Caco-2 (cell line): ENCODE measurements around the gene FRMD4B. TPM values are rescaled to one million over a fixed set of nuclear protein-coding genes. Genes with fewer than 3 reads are reported as not detected.

ENCODE experiments used
- BruUV-seq: library from RNA; stranded (reverse); fragments of 400-500 nt; replicated peaks from 2 replicates; lab custom pipeline; 2021; lab: Mats Ljungman, UMichigan
- CTCF ChIA-PET: fragments of 300-600 bp; sonication (Branson Sonifier 250); formaldehyde crosslinking; loops from one replicate; lab custom pipeline; 2022; ENCODE audit warnings: antibody characterized with exemption; lab: Charles Lee
- POLR2A ChIA-PET: fragments of 300-600 bp; sonication (Branson Sonifier 250); formaldehyde crosslinking; loops from one replicate; lab custom pipeline; 2022; ENCODE audit warnings: antibody characterized with exemption; lab: Charles Lee
- DNase-seq, 2 experiments: peaks; one replicate each; pipeline versions ENCODE4 v3.0.0 to v3.0.0-alpha.2; 2020 to 2022
- H3K27me3 ChIP-seq: replicated peaks from 2 replicates; pipeline ENCODE4 v1.6.0; 2011; ENCODE audit warnings: low read length; ENCODE audit not compliant: control insufficient read depth, insufficient read depth
- H3K36me3 ChIP-seq: 2 replicates; pipeline ENCODE4 v1.5.1; 2011; ENCODE audit warnings: low read length; ENCODE audit not compliant: control insufficient read depth, insufficient read depth
- H3K4me1 ChIP-seq: fragments of 250-450 bp; sonication (Bioruptor Pico); 2 replicates; pipeline ENCODE4 v1.5.1; 2020; ENCODE audit warnings: mild to moderate bottlenecking
- H3K4me3 ChIP-seq: 2 replicates; pipeline ENCODE4 v1.5.1; 2011; ENCODE audit warnings: low read depth, mild to moderate bottlenecking, control low read depth, low read length
- H3K9me3 ChIP-seq: fragments of 250-450 bp; sonication (Bioruptor Pico); 2 replicates; pipeline ENCODE4 v1.5.1; 2020; ENCODE audit warnings: mild to moderate bottlenecking, moderate library complexity
- H3K27ac Mint-ChIP-seq: one replicate; pipeline ENCODE4 v1.8.0; 2022; ENCODE audit warnings: mixed read lengths; ENCODE audit not compliant: unreplicated experiment
- H3K27me3 Mint-ChIP-seq: one replicate; pipeline ENCODE4 v1.8.0; 2022; ENCODE audit warnings: mixed read lengths; ENCODE audit not compliant: insufficient read depth, unreplicated experiment
- H3K36me3 Mint-ChIP-seq: one replicate; pipeline ENCODE4 v1.8.0; 2022; ENCODE audit warnings: mild to moderate bottlenecking, mixed read lengths; ENCODE audit not compliant: insufficient read depth, unreplicated experiment
- H3K4me1 Mint-ChIP-seq: one replicate; pipeline ENCODE4 v1.8.0; 2022; ENCODE audit warnings: low read depth, mixed read lengths; ENCODE audit not compliant: unreplicated experiment
- H3K4me3 Mint-ChIP-seq: one replicate; pipeline ENCODE4 v1.8.0; 2022; ENCODE audit warnings: mild to moderate bottlenecking, moderate library complexity, mixed read lengths; ENCODE audit not compliant: unreplicated experiment
- H3K9me3 Mint-ChIP-seq: one replicate; pipeline ENCODE4 v1.8.0; 2022; ENCODE audit warnings: mixed read lengths; ENCODE audit not compliant: unreplicated experiment
- CTCF ChIP-seq, 2 experiments: fragments of 200-600 bp in 1 of 2; IDR thresholded peaks; 1 replicate in 1 of 2; 2 replicates in 1 of 2; pipeline versions ENCODE4 v1.5.1 to v1.8.0; 2011 to 2022; ENCODE audit warnings: antibody characterized with exemption in 1 of 2, control low read depth in 1 of 2, inconsistent platforms in 1 of 2, low read depth in 1 of 2, low read length in 1 of 2, mild to moderate bottlenecking in 1 of 2, moderate library complexity in 1 of 2; ENCODE audit not compliant: insufficient read depth in 1 of 2, severe bottlenecking in 1 of 2, unreplicated experiment in 1 of 2
- intact Hi-C: fragments of 100-400 bp; cut with micrococcal nuclease; formaldehyde crosslinking; loops from one replicate; pipeline ENCODE4 v1.10.0; 2022; ENCODE audit not compliant: unreplicated experiment
- total RNA-seq: library from RNA; stranded (reverse); gene quantifications from 2 replicates; pipeline ENCODE4 v1.2.3, GENCODE V29; 2022

FRMD4B gene
- total RNA-seq, 1 experiment from 2014 or later: 47.5 TPM

GRCh38 chr3:69179740-69180372, 206.0 kb downstream of the FRMD4B start:
- Mint-ChIP-seq H3K4me3 (no peak overlapping the region), H3K27me3 (no peaks in the 10 kb centered on the region), H3K36me3 (peaks cover 85% of the 10 kb centered on the region), H3K27ac (peak overlapping the region; percentile 66), H3K9me3 (no peaks in the 10 kb centered on the region), H3K4me1 (peaks cover 6% of the 10 kb centered on the region)
- POLR2A ChIA-PET: no interaction called here
- no peak for TF ChIP-seq CTCF (IDR thresholded peaks at IDR 0.05; ENCODE audit: insufficient read depth in 1 of 2, low read depth in 1 of 2, low read length in 1 of 2, severe bottlenecking in 1 of 2, unreplicated experiment in 1 of 2)
- no TSS peak for BruUV-seq
- CTCF ChIA-PET: no interaction called here
- intact Hi-C loops: loop anchor here (2.0 kb wide), 1 partner anchor 71 kb away; no protein-coding TSS in a partner anchor
- DNase-seq: no peak
- Histone ChIP-seq H3K4me1 (peaks cover 11% of the 10 kb centered on the region), H3K36me3 (peaks cover 7% of the 10 kb centered on the region), H3K9me3 (no peaks in the 10 kb centered on the region), H3K27me3 (no peaks in the 10 kb centered on the region), H3K4me3 (no peak overlapping the region)

GRCh38 chr3:69178838-69179739, 206.8 kb downstream of the FRMD4B start:
- H3K9me3 ChIP-seq: no peaks in the 10 kb centered on the region
- Mint-ChIP-seq H3K36me3 (peaks cover 89% of the 10 kb centered on the region), H3K4me1 (peaks cover 6% of the 10 kb centered on the region), H3K27ac (peak overlapping the region; percentile 66), H3K27me3 (no peaks in the 10 kb centered on the region), H3K4me3 (no peak overlapping the region), H3K9me3 (no peaks in the 10 kb centered on the region)
- ChIA-PET POLR2A (no interaction called here), CTCF (interaction anchor here (0.6 to 0.7 kb wide), 2 partner anchors 207 to 545 kb away, joined by 3 to 4 read pairs; partner anchors contain the start of gene FRMD4B)
- no peaks in the 10 kb centered on the region for H3K27me3 ChIP-seq
- peaks cover 11% of the 10 kb centered on the region for H3K4me1 ChIP-seq
- intact Hi-C loops: loop anchor here (2.0 kb wide), 1 partner anchor 72 kb away; no protein-coding TSS in a partner anchor
- no peak for TF ChIP-seq CTCF (IDR thresholded peaks at IDR 0.05; ENCODE audit: insufficient read depth in 1 of 2, low read depth in 1 of 2, low read length in 1 of 2, severe bottlenecking in 1 of 2, unreplicated experiment in 1 of 2)
- BruUV-seq: no TSS peak
- H3K4me3 ChIP-seq: no peak overlapping the region
- peak in 1 of 2 experiments; percentile 52 for DNase-seq
- H3K36me3 ChIP-seq: peaks cover 7% of the 10 kb centered on the region

GRCh38 chr3:69178082-69178481, 207.8 kb downstream of the FRMD4B start:
- no peak for DNase-seq
- Histone ChIP-seq H3K9me3 (no peaks in the 10 kb centered on the region), H3K4me1 (peaks cover 11% of the 10 kb centered on the region), H3K4me3 (no peak overlapping the region), H3K36me3 (peaks cover 7% of the 10 kb centered on the region), H3K27me3 (no peaks in the 10 kb centered on the region)
- Mint-ChIP-seq H3K4me1 (peaks cover 6% of the 10 kb centered on the region), H3K4me3 (no peak overlapping the region), H3K27ac (peak overlapping the region; percentile 80), H3K27me3 (no peaks in the 10 kb centered on the region), H3K36me3 (peaks cover 95% of the 10 kb centered on the region), H3K9me3 (no peaks in the 10 kb centered on the region)
- no peak for TF ChIP-seq CTCF (IDR thresholded peaks at IDR 0.05; ENCODE audit: insufficient read depth in 1 of 2, low read depth in 1 of 2, low read length in 1 of 2, severe bottlenecking in 1 of 2, unreplicated experiment in 1 of 2)
- intact Hi-C loops: loop anchor here (2.0 kb wide), 1 partner anchor 73 kb away; no protein-coding TSS in a partner anchor
- BruUV-seq: no TSS peak
- CTCF ChIA-PET: interaction anchor here (0.7 kb wide), 1 partner anchor 544 kb away, joined by 4 read pairs; no protein-coding TSS in a partner anchor
- POLR2A ChIA-PET: no interaction called here
